GM12891 (cell line): ENCODE measurements around the gene DPH2.

Source experiments
- POLR2A ChIP-seq: IDR thresholded peaks from 2 replicates; pipeline ENCODE4 v1.6.1; 2011; ENCODE audit warnings: low read depth, low read length, control low read depth
- POLR2AphosphoS5 ChIP-seq: IDR thresholded peaks from 2 replicates; pipeline ENCODE4 v1.6.1; 2011; ENCODE audit warnings: low read depth, low read length, control low read depth

- TF ChIP-seq POLR2A (no peak), POLR2AphosphoS5 (no peak)
Observed at GRCh38 chr1:43953361-43953760, 16.4 kb upstream of the DPH2 start.
